Measurements from ENCODE around the gene OR2A25.

GRCh38 chr7:144023171-144023827 lies 46.3 kb upstream of the OR2A25 start:
- no peak for TF ChIP-seq NRF1 (IDR thresholded peaks at IDR 0.05; ENCODE audit: low read depth, low read length)
- no peak for TF ChIP-seq NFIC (IDR thresholded peaks at IDR 0.05; ENCODE audit: borderline replicate concordance)
- TF ChIP-seq, protein P1, sequence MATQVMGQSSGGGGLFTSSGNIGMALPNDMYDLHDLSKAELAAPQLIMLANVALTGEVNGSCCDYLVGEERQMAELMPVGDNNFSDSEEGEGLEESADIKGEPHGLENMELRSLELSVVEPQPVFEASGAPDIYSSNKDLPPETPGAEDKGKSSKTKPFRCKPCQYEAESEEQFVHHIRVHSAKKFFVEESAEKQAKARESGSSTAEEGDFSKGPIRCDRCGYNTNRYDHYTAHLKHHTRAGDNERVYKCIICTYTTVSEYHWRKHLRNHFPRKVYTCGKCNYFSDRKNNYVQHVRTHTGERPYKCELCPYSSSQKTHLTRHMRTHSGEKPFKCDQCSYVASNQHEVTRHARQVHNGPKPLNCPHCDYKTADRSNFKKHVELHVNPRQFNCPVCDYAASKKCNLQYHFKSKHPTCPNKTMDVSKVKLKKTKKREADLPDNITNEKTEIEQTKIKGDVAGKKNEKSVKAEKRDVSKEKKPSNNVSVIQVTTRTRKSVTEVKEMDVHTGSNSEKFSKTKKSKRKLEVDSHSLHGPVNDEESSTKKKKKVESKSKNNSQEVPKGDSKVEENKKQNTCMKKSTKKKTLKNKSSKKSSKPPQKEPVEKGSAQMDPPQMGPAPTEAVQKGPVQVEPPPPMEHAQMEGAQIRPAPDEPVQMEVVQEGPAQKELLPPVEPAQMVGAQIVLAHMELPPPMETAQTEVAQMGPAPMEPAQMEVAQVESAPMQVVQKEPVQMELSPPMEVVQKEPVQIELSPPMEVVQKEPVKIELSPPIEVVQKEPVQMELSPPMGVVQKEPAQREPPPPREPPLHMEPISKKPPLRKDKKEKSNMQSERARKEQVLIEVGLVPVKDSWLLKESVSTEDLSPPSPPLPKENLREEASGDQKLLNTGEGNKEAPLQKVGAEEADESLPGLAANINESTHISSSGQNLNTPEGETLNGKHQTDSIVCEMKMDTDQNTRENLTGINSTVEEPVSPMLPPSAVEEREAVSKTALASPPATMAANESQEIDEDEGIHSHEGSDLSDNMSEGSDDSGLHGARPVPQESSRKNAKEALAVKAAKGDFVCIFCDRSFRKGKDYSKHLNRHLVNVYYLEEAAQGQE (IDR thresholded peaks at IDR 0.05; ENCODE audit: low read depth, low read length) = no peak
- TF ChIP-seq, protein P2, sequence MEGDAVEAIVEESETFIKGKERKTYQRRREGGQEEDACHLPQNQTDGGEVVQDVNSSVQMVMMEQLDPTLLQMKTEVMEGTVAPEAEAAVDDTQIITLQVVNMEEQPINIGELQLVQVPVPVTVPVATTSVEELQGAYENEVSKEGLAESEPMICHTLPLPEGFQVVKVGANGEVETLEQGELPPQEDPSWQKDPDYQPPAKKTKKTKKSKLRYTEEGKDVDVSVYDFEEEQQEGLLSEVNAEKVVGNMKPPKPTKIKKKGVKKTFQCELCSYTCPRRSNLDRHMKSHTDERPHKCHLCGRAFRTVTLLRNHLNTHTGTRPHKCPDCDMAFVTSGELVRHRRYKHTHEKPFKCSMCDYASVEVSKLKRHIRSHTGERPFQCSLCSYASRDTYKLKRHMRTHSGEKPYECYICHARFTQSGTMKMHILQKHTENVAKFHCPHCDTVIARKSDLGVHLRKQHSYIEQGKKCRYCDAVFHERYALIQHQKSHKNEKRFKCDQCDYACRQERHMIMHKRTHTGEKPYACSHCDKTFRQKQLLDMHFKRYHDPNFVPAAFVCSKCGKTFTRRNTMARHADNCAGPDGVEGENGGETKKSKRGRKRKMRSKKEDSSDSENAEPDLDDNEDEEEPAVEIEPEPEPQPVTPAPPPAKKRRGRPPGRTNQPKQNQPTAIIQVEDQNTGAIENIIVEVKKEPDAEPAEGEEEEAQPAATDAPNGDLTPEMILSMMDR (IDR thresholded peaks at IDR 0.05) = no peak
- no peak for TF ChIP-seq SMC3 (IDR thresholded peaks at IDR 0.05; ENCODE audit: low read depth, low read length)
- TF ChIP-seq POLR2AphosphoS5 (IDR thresholded peaks at IDR 0.05; ENCODE audit: low read depth, low read length) = no peak
- no peak for TF ChIP-seq RFX5 (IDR thresholded peaks at IDR 0.05; ENCODE audit: low read length)
- no peak for TF ChIP-seq EP300 (IDR thresholded peaks at IDR 0.05; ENCODE audit: borderline replicate concordance in 1 of 2, low read depth in 1 of 2, low read length in 1 of 2)
- TF ChIP-seq MAX (IDR thresholded peaks at IDR 0.05; ENCODE audit: low read depth) = no peak
- no peak for TF ChIP-seq GATA2 (CRISPR knock-in tag; IDR thresholded peaks at IDR 0.05)
- TF ChIP-seq, protein P3, sequence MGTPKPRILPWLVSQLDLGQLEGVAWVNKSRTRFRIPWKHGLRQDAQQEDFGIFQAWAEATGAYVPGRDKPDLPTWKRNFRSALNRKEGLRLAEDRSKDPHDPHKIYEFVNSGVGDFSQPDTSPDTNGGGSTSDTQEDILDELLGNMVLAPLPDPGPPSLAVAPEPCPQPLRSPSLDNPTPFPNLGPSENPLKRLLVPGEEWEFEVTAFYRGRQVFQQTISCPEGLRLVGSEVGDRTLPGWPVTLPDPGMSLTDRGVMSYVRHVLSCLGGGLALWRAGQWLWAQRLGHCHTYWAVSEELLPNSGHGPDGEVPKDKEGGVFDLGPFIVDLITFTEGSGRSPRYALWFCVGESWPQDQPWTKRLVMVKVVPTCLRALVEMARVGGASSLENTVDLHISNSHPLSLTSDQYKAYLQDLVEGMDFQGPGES (IDR thresholded peaks at IDR 0.05; ENCODE audit: low read depth, low read length) = no peak
- TF ChIP-seq TAF1 (IDR thresholded peaks at IDR 0.05; ENCODE audit: borderline replicate concordance, low read depth, low read length) = no peak
